Activated CD4-positive, alpha-beta memory T cell treated with anti-CD3 and anti-CD28 coated beads for 36 hours (primary cell): Measurements from ENCODE around the gene FBXL12. TPM values are rescaled to one million over a fixed set of nuclear protein-coding genes. Genes with fewer than 3 reads are reported as not detected.

Experiments used
- CTCF ChIA-PET: fragments of 350-600 bp; sonication (Branson Sonifier 250); formaldehyde crosslinking; loops from one replicate; lab custom pipeline; 2021; ENCODE audit warnings: antibody characterized with exemption, inconsistent platforms; lab: Charles Lee
- POLR2A ChIA-PET: fragments of 350-600 bp; sonication (Branson Sonifier 250); formaldehyde crosslinking; loops from one replicate; lab custom pipeline; 2021; ENCODE audit warnings: antibody characterized with exemption; lab: Charles Lee
- DNase-seq: peaks from one replicate; pipeline ENCODE4 v3.0.0-alpha.2; 2020
- H3K27ac Mint-ChIP-seq: one replicate; pipeline ENCODE4 v1.8.0; 2021; ENCODE audit warnings: mixed read lengths
- H3K27me3 Mint-ChIP-seq: one replicate; pipeline ENCODE4 v1.8.0; 2021; ENCODE audit warnings: mixed read lengths
- H3K36me3 Mint-ChIP-seq: one replicate; pipeline ENCODE4 v1.8.0; 2021; ENCODE audit warnings: mixed read lengths
- H3K4me1 Mint-ChIP-seq: one replicate; pipeline ENCODE4 v1.8.0; 2021; ENCODE audit warnings: low read depth, mixed read lengths
- H3K4me3 Mint-ChIP-seq: one replicate; pipeline ENCODE4 v1.8.0; 2021; ENCODE audit warnings: mild to moderate bottlenecking, mixed read lengths
- H3K9me3 Mint-ChIP-seq: one replicate; pipeline ENCODE4 v1.8.0; 2021; ENCODE audit warnings: mixed read lengths
- intact Hi-C: fragments of 100-400 bp; cut with micrococcal nuclease; formaldehyde crosslinking; loops from one replicate; pipeline ENCODE4 v1.15.1; 2023
- total RNA-seq, 2 experiments: library from RNA; stranded (reverse); gene quantifications; one replicate each; pipeline ENCODE4 v1.2.3, GENCODE V29; 2021

The FBXL12 gene
- total RNA-seq = 10 to 100 TPM; 20.7 to 22.0 TPM

GRCh38 chr19:9818734-9819595 lies at the start of gene FBXL12:
TSS of gene FBXL12 (minus strand) at chr19:9819079. CDS start at chr19:9818813, 266 bp downstream.
- H3K9me3 Mint-ChIP-seq = peaks cover 11% of the 10 kb centered on the region
- peaks cover 23% of the 10 kb centered on the region for H3K36me3 Mint-ChIP-seq
- ChIA-PET POLR2A (interaction anchor here (0.6 to 1.0 kb wide), 3 partner anchors 8 to 212 kb away, joined by 3 to 8 read pairs (median 6); partner anchors contain the start of gene UBL5), CTCF (interaction anchor here (0.7 to 1.0 kb wide), 2 partner anchors 10 to 25 kb away, joined by 3 read pairs; no protein-coding TSS in a partner anchor)
- H3K4me3 Mint-ChIP-seq = peak within 1 kb of the TSS; percentile 88
- DNase-seq = peak; percentile 100
- intact Hi-C loops = loop anchor here (1.0 to 2.0 kb wide), 5 partner anchors 8 to 50 kb away; partner anchors contain the start of genes PIN1, UBL5 and ZNF846
- peaks cover 28% of the 10 kb centered on the region for H3K4me1 Mint-ChIP-seq
- H3K27me3 Mint-ChIP-seq = no peaks in the 10 kb centered on the region
- peak within 1 kb of the TSS; percentile 91 for H3K27ac Mint-ChIP-seq

- ChIA-PET CTCF (interaction anchor here (1.1 kb wide), 1 partner anchor 10 kb away, joined by 3 read pairs; no protein-coding TSS in a partner anchor), POLR2A (interaction anchor here (1.2 kb wide), 1 partner anchor 8 kb away, joined by 3 read pairs; no protein-coding TSS in a partner anchor)
- Mint-ChIP-seq H3K27ac (no peak overlapping the region), H3K4me3 (no peak overlapping the region), H3K4me1 (peaks cover 41% of the 10 kb centered on the region), H3K36me3 (no peaks in the 10 kb centered on the region), H3K27me3 (no peaks in the 10 kb centered on the region), H3K9me3 (no peaks in the 10 kb centered on the region)
- intact Hi-C loops = no loop called here
- DNase-seq = peak; percentile 35
Observed at GRCh38 chr19:9865732-9866501, 47.0 kb upstream of the FBXL12 start.

- Mint-ChIP-seq H3K9me3 (no peaks in the 10 kb centered on the region), H3K4me3 (peak overlapping the region; percentile 34), H3K4me1 (peaks cover 57% of the 10 kb centered on the region), H3K27me3 (no peaks in the 10 kb centered on the region), H3K36me3 (peaks cover 1% of the 10 kb centered on the region), H3K27ac (no peak overlapping the region)
- DNase-seq = peak; percentile 41
- CTCF ChIA-PET = interaction anchor here (1.2 kb wide), 1 partner anchor 29 kb away, joined by 4 read pairs; the partner anchor contains the start of gene PIN1
- intact Hi-C loops = loop anchor here (1.0 kb wide), 1 partner anchor 137 kb away; no protein-coding TSS in a partner anchor
- POLR2A ChIA-PET = no interaction called here
Observed at GRCh38 chr19:9863759-9864158, 44.9 kb upstream of the FBXL12 start.

GRCh38 chr19:9862938-9863337 lies 44.1 kb upstream of the FBXL12 start:
- peak; percentile 28 for DNase-seq
- Mint-ChIP-seq H3K27ac (peak overlapping the region; percentile 73), H3K27me3 (no peaks in the 10 kb centered on the region), H3K36me3 (peaks cover 1% of the 10 kb centered on the region), H3K4me1 (peaks cover 65% of the 10 kb centered on the region), H3K4me3 (peak overlapping the region; percentile 34), H3K9me3 (no peaks in the 10 kb centered on the region)
- intact Hi-C loops = loop anchor here (1.0 kb wide), 1 partner anchor 137 kb away; no protein-coding TSS in a partner anchor
- POLR2A ChIA-PET = no interaction called here
- CTCF ChIA-PET = interaction anchor here (1.2 to 1.6 kb wide), 2 partner anchors 15 to 28 kb away, joined by 4 read pairs; partner anchors contain the start of gene PIN1

- ChIA-PET CTCF (interaction anchor here (1.6 kb wide), 1 partner anchor 14 kb away, joined by 4 read pairs; no protein-coding TSS in a partner anchor), POLR2A (interaction anchor here (0.6 kb wide), 1 partner anchor 474 kb away, joined by 3 read pairs; no protein-coding TSS in a partner anchor)
- DNase-seq = no peak
- H3K4me1 Mint-ChIP-seq = peaks cover 75% of the 10 kb centered on the region
- H3K27me3 Mint-ChIP-seq = no peaks in the 10 kb centered on the region
- no peak overlapping the region for H3K4me3 Mint-ChIP-seq
- intact Hi-C loops = no loop called here
- H3K9me3 Mint-ChIP-seq = no peaks in the 10 kb centered on the region
- no peak overlapping the region for H3K27ac Mint-ChIP-seq
- peaks cover 1% of the 10 kb centered on the region for H3K36me3 Mint-ChIP-seq
Observed at GRCh38 chr19:9861503-9861902, 42.6 kb upstream of the FBXL12 start.

- no peak overlapping the region for H3K4me3 Mint-ChIP-seq
- DNase-seq = no peak
- H3K27me3 Mint-ChIP-seq = no peaks in the 10 kb centered on the region
- H3K27ac Mint-ChIP-seq = no peak overlapping the region
- H3K36me3 Mint-ChIP-seq = peaks cover 3% of the 10 kb centered on the region
- no peaks in the 10 kb centered on the region for H3K9me3 Mint-ChIP-seq
- POLR2A ChIA-PET = interaction anchor here (0.6 kb wide), 2 partner anchors 14 to 720 kb away, joined by 3 read pairs; no protein-coding TSS in a partner anchor
- intact Hi-C loops = no loop called here
- peaks cover 70% of the 10 kb centered on the region for H3K4me1 Mint-ChIP-seq
- CTCF ChIA-PET = interaction anchor here (1.5 kb wide), 1 partner anchor 21 kb away, joined by 3 read pairs; no protein-coding TSS in a partner anchor
Observed at GRCh38 chr19:9860407-9860806, 41.5 kb upstream of the FBXL12 start.

GRCh38 chr19:9858766-9859165 lies 39.9 kb upstream of the FBXL12 start:
- Mint-ChIP-seq H3K9me3 (no peaks in the 10 kb centered on the region), H3K27me3 (no peaks in the 10 kb centered on the region), H3K4me3 (no peak overlapping the region), H3K27ac (peak overlapping the region; percentile 86), H3K36me3 (peaks cover 5% of the 10 kb centered on the region), H3K4me1 (peaks cover 61% of the 10 kb centered on the region)
- DNase-seq = no peak
- intact Hi-C loops = loop anchor here (2.0 kb wide), 1 partner anchor 24 kb away; the partner anchor contains the start of gene PIN1
- ChIA-PET POLR2A (interaction anchor here (1.2 kb wide), 1 partner anchor 8 kb away, joined by 3 read pairs; no protein-coding TSS in a partner anchor), CTCF (interaction anchor here (1.0 to 1.3 kb wide), 3 partner anchors 11 to 530 kb away, joined by 3 read pairs; no protein-coding TSS in a partner anchor)

- H3K27me3 Mint-ChIP-seq = no peaks in the 10 kb centered on the region
- peak overlapping the region; percentile 86 for H3K27ac Mint-ChIP-seq
- DNase-seq = peak; percentile 41
- H3K9me3 Mint-ChIP-seq = no peaks in the 10 kb centered on the region
- H3K4me3 Mint-ChIP-seq = peak overlapping the region; percentile 56
- POLR2A ChIA-PET = interaction anchor here (0.8 to 1.2 kb wide), 2 partner anchors 9 to 31 kb away, joined by 3 read pairs; partner anchors contain the start of gene UBL5
- intact Hi-C loops = loop anchor here (2.0 kb wide), 1 partner anchor 23 kb away; the partner anchor contains the start of gene PIN1
- H3K36me3 Mint-ChIP-seq = peaks cover 5% of the 10 kb centered on the region
- peaks cover 56% of the 10 kb centered on the region for H3K4me1 Mint-ChIP-seq
- CTCF ChIA-PET = interaction anchor here (0.6 to 1.3 kb wide), 6 partner anchors 11 to 530 kb away, joined by 3 to 4 read pairs (median 3); partner anchors contain the start of gene PIN1
Observed at GRCh38 chr19:9857920-9858746, 39.3 kb upstream of the FBXL12 start.

GRCh38 chr19:9857076-9857721 lies 38.3 kb upstream of the FBXL12 start:
- Mint-ChIP-seq H3K36me3 (peaks cover 5% of the 10 kb centered on the region), H3K27ac (peak overlapping the region; percentile 86), H3K9me3 (no peaks in the 10 kb centered on the region), H3K4me1 (peaks cover 47% of the 10 kb centered on the region), H3K4me3 (no peak overlapping the region), H3K27me3 (no peaks in the 10 kb centered on the region)
- ChIA-PET CTCF (interaction anchor here (1.1 to 1.3 kb wide), 2 partner anchors 23 to 143 kb away, joined by 3 read pairs; no protein-coding TSS in a partner anchor), POLR2A (no interaction called here)
- DNase-seq = no peak
- intact Hi-C loops = no loop called here

- Mint-ChIP-seq H3K9me3 (no peaks in the 10 kb centered on the region), H3K27ac (peak overlapping the region; percentile 86), H3K4me1 (peaks cover 44% of the 10 kb centered on the region), H3K4me3 (no peak overlapping the region), H3K36me3 (peaks cover 5% of the 10 kb centered on the region), H3K27me3 (no peaks in the 10 kb centered on the region)
- CTCF ChIA-PET = no interaction called here
- intact Hi-C loops = no loop called here
- DNase-seq = no peak
- POLR2A ChIA-PET = no interaction called here
Observed at GRCh38 chr19:9856609-9857008, 37.7 kb upstream of the FBXL12 start.
